Activated naive CD4-positive, alpha-beta T cell treated with Interleukin-2 at 50 U/mL for 16 hours (primary cell): ENCODE data around the gene DHDH.

Experiments
- DNase-seq: peaks from one replicate; pipeline ENCODE4 v3.0.0-alpha.2; 2020

Gene DHDH

GRCh38 chr19:48950830-48951519 is 17.5 kb downstream of the DHDH start:
- DNase-seq: no peak

- no peak for DNase-seq
Observed at GRCh38 chr19:48953141-48953540, 19.6 kb downstream of the DHDH start.

GRCh38 chr19:48953990-48954594 is 20.6 kb downstream of the DHDH start:
- no peak for DNase-seq

- peak; percentile 94 for DNase-seq
Observed at GRCh38 chr19:48954595-48955307, 21.3 kb downstream of the DHDH start, which contains the start of gene BAX. BAX (plus strand) TSS chr19:48954875; CDS start chr19:48954929, 54 bp downstream.

GRCh38 chr19:48955308-48955958 is 21.9 kb downstream of the DHDH start:
- DNase-seq: no peak

- DNase-seq: no peak
Observed at GRCh38 chr19:48958006-48958405, 24.5 kb downstream of the DHDH start.

- no peak for DNase-seq
Observed at GRCh38 chr19:48959341-48960239, 26.1 kb downstream of the DHDH start.

- DNase-seq: no peak
Observed at GRCh38 chr19:48961051-48961649, 27.7 kb downstream of the DHDH start.

GRCh38 chr19:48961673-48962028 is 28.2 kb downstream of the DHDH start:
- no peak for DNase-seq

GRCh38 chr19:48962029-48962848 is 28.7 kb downstream of the DHDH start:
- DNase-seq: peak; percentile 53

GRCh38 chr19:48962849-48963165 is 29.3 kb downstream of the DHDH start:
- no peak for DNase-seq

GRCh38 chr19:48963371-48964204 is 30.1 kb downstream of the DHDH start:
- peak; percentile 67 for DNase-seq

- DNase-seq: no peak
Observed at GRCh38 chr19:48964205-48965039, 30.9 kb downstream of the DHDH start.

- peak; percentile 92 for DNase-seq
Observed at GRCh38 chr19:48965040-48965805, 31.7 kb downstream of the DHDH start, which contains the start of gene FTL. FTL (plus strand) TSS chr19:48965309; CDS start chr19:48965508, 199 bp downstream.

GRCh38 chr19:48965806-48966540 is 32.5 kb downstream of the DHDH start:
- DNase-seq: peak; percentile 91

- no peak for DNase-seq
Observed at GRCh38 chr19:48966541-48967345, 33.2 kb downstream of the DHDH start.
